CD4-positive, alpha-beta T cell (primary cell): ENCODE results near the gene RARA. TPM values are rescaled to one million over a fixed set of nuclear protein-coding genes. Genes with fewer than 3 reads are reported as not detected.
A peak's percentile ranks its signal among the peaks of the same experiment; 100 is the strongest.

Source experiments
- ATAC-seq: fragments of 200-7000 bp; cut with Tn5 transposase; one replicate; pipeline ENCODE4 v1.10.0; 2022; ENCODE audit warnings: mild to moderate bottlenecking; ENCODE audit not compliant: poor library complexity
- CTCF ChIA-PET: fragments of 350-600 bp; sonication (Branson Sonifier 250); formaldehyde crosslinking; loops from one replicate; lab custom pipeline; 2021; ENCODE audit warnings: antibody characterized with exemption, inconsistent platforms; lab: Charles Lee
- POLR2A ChIA-PET: fragments of 350-600 bp; sonication (Branson Sonifier 250); formaldehyde crosslinking; loops from one replicate; lab custom pipeline; 2021; ENCODE audit warnings: antibody characterized with exemption, inconsistent platforms; lab: Charles Lee
- DNase-seq, 14 experiments: peaks; one replicate each; pipeline ENCODE4 v3.0.0-alpha.2; 2013 to 2020; ENCODE audit warnings: mixed read lengths in 2 of 14
- H3K27ac ChIP-seq, 2 donors: one replicate each; pipeline versions ENCODE4 v1.5.1 to v1.7.0; 2013; ENCODE audit warnings: low read length in 2 of 2, low read depth in 1 of 2, mild to moderate bottlenecking in 1 of 2
- H3K27me3 ChIP-seq, 2 experiments: 1 replicate in 1 of 2; 2 replicates in 1 of 2; pipeline versions ENCODE4 v1.6.1 to v1.7.0; 2013; ENCODE audit warnings: low read length in 2 of 2, control low read depth in 1 of 2, mild to moderate bottlenecking in 1 of 2, moderate library complexity in 1 of 2; ENCODE audit not compliant: insufficient read depth in 2 of 2, control insufficient read depth in 1 of 2
- H3K36me3 ChIP-seq: one replicate; pipeline ENCODE4 v1.6.1; 2013; ENCODE audit warnings: low read length, control low read depth; ENCODE audit not compliant: insufficient read depth
- H3K4me1 ChIP-seq: one replicate; pipeline ENCODE4 v1.6.1; 2013; ENCODE audit warnings: low read length, control low read depth; ENCODE audit not compliant: insufficient read depth
- H3K4me3 ChIP-seq: one replicate; pipeline ENCODE4 v1.5.1; 2013; ENCODE audit warnings: mild to moderate bottlenecking, low read length, moderate library complexity
- H3K9me3 ChIP-seq, 2 experiments: 1 replicate in 1 of 2; 2 replicates in 1 of 2; pipeline versions ENCODE4 v1.6.1 to v1.7.0; 2013; ENCODE audit warnings: low read length in 2 of 2, mild to moderate bottlenecking in 2 of 2, control low read depth in 1 of 2, moderate library complexity in 1 of 2; ENCODE audit not compliant: control insufficient read depth in 1 of 2, insufficient read depth in 1 of 2
- H3K27ac Mint-ChIP-seq: one replicate; pipeline ENCODE4 v1.8.0; 2020; ENCODE audit warnings: mixed read lengths
- H3K27me3 Mint-ChIP-seq: one replicate; pipeline ENCODE4 v1.8.0; 2021; ENCODE audit warnings: mixed read lengths
- H3K36me3 Mint-ChIP-seq: one replicate; pipeline ENCODE4 v1.8.0; 2021; ENCODE audit warnings: low read depth, mixed read lengths
- H3K4me1 Mint-ChIP-seq: one replicate; pipeline ENCODE4 v1.8.0; 2021; ENCODE audit warnings: low read depth, mixed read lengths
- H3K4me3 Mint-ChIP-seq: one replicate; pipeline ENCODE4 v1.8.0; 2020; ENCODE audit warnings: mild to moderate bottlenecking, mixed read lengths
- H3K9me3 Mint-ChIP-seq: one replicate; pipeline ENCODE4 v1.8.0; 2020; ENCODE audit warnings: mixed read lengths
- CTCF ChIP-seq: fragments of 200-600 bp; IDR thresholded peaks from one replicate; pipeline ENCODE4 v1.8.0; 2022; ENCODE audit warnings: antibody characterized with exemption, mild to moderate bottlenecking
- intact Hi-C, 2 experiments: fragments of 100-400 bp; cut with DNase I in 1 of 2; cut with micrococcal nuclease in 1 of 2; formaldehyde crosslinking; loops; one replicate each; pipeline versions ENCODE4 v1.15.1 to v1.9.0; 2023 to 2025; cut with DNase I, micrococcal nuclease
- total RNA-seq, 174 experiments: library from RNA in 2 of 174; stranded (reverse) in 2 of 174; gene quantifications; one replicate each; pipeline ENCODE4 v1.2.3 and lab custom pipeline; 2021 to 2026

Gene RARA
- total RNA-seq, 2 experiments from 2014 or later: 114 to 115 TPM

DNA sequence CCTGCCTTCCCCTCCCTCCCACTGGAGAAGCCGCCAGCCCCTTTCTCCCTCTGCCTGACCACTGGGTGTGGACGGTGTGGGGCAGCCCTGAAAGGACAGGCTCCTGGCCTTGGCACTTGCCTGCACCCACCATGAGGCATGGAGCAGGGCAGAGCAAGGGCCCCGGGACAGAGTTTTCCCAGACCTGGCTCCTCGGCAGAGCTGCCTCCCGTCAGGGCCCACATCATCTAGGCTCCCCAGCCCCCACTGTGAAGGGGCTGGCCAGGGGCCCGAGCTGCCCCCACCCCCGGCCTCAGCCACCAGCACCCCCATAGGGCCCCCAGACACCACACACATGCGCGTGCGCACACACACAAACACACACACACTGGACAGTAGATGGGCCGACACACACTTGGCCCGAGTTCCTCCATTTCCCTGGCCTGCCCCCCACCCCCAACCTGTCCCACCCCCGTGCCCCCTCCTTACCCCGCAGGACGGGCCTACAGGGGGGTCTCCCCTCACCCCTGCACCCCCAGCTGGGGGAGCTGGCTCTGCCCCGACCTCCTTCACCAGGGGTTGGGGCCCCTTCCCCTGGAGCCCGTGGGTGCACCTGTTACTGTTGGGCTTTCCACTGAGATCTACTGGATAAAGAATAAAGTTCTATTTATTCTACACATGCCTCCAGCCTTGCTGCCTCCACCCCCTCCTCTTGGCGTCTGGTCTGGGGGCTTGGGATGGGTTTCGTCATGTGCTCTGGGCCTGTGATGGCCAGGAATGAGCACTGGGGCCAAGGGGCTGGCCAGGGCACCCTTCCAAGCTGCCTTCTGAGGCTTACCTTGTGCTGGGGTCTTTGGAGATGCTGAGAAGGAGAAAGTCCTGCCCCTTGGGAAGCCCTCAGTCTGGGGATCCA lies 48.3 kb downstream of the RARA start:
- H3K36me3 Mint-ChIP-seq: peaks cover 41% of the 10 kb centered on the region
- ATAC-seq (no peak), DNase-seq (peak in 1 of 14 experiments; percentile 53)
- no peaks in the 10 kb centered on the region for H3K9me3 Mint-ChIP-seq
- Histone ChIP-seq H3K36me3 (peaks cover 38% of the 10 kb centered on the region), H3K4me3 (no peak overlapping the region), H3K4me1 (peaks cover 16% of the 10 kb centered on the region), H3K9me3 (no peaks in the 10 kb centered on the region), H3K27ac (no peak overlapping the region), H3K27me3 (peaks cover 0 to 5% of the 10 kb centered on the region in 2 experiments)
- H3K4me1 Mint-ChIP-seq: peaks cover 17% of the 10 kb centered on the region
- intact Hi-C loops: loop anchor here (1.0 to 5.0 kb wide), 6 partner anchors 155 to 1305 kb away; no protein-coding TSS in a partner anchor
- TF ChIP-seq CTCF: no peak
- H3K4me3 Mint-ChIP-seq: no peak overlapping the region
- ChIA-PET POLR2A (interaction anchor here (0.6 to 1.4 kb wide), 5 partner anchors 16 to 197 kb away, joined by 3 to 7 read pairs (median 4); no protein-coding TSS in a partner anchor), CTCF (interaction anchor here (0.9 to 6.3 kb wide), 9 partner anchors 34 to 203 kb away, joined by 3 to 62 read pairs (median 4); no protein-coding TSS in a partner anchor)
- peaks cover 13% of the 10 kb centered on the region for H3K27me3 Mint-ChIP-seq
- H3K27ac Mint-ChIP-seq: no peak overlapping the region

GRCh38 chr17:40358323-40359038 lies 49.5 kb downstream of the RARA start:
- ATAC-seq: peak; percentile 66
- Histone ChIP-seq H3K4me3 (no peak overlapping the region), H3K36me3 (peaks cover 30% of the 10 kb centered on the region), H3K4me1 (peaks cover 22% of the 10 kb centered on the region), H3K27me3 (peaks cover 0 to 7% of the 10 kb centered on the region in 2 experiments), H3K9me3 (no peaks in the 10 kb centered on the region), H3K27ac (no peak overlapping the region)
- ChIA-PET POLR2A (interaction anchor here (0.7 to 1.4 kb wide), 6 partner anchors 17 to 195 kb away, joined by 3 to 8 read pairs (median 4); no protein-coding TSS in a partner anchor), CTCF (interaction anchor here (0.7 to 6.3 kb wide), 13 partner anchors 36 to 257 kb away, joined by 3 to 33 read pairs (median 3); no protein-coding TSS in a partner anchor)
- Mint-ChIP-seq H3K36me3 (peaks cover 29% of the 10 kb centered on the region), H3K27ac (peak overlapping the region; percentile 9), H3K27me3 (peaks cover 17% of the 10 kb centered on the region), H3K9me3 (no peaks in the 10 kb centered on the region), H3K4me1 (peaks cover 15% of the 10 kb centered on the region), H3K4me3 (peak overlapping the region; percentile 52)
- TF ChIP-seq CTCF: peak; percentile 99
- intact Hi-C loops: loop anchor here (1.0 to 5.0 kb wide), 10 partner anchors 58 to 1309 kb away; partner anchors contain the start of genes IGFBP4 (in 1 of the 2) and TOP2A (in 1 of the 2)
- peak; percentile 80 to 94 (median 90) for DNase-seq

DNA sequence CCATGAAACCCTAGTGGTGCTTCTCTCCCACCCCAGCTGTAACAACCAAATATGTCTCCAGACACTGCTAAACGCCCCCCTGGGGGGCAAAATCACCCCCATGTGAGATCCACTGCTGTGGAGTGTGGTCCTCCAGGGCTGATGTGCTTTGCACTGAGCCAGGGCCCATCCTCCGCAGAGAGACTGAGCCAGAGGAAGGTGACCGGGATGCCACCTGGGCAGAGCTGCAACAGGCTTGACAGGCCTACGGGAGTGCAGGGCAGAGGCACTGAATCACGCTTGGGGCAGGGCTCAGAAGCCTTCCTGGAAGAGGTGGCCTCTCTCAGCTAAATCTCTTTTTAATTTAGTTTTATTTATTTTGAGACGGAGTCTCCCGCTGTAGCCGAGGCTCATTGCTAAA lies 51.1 kb downstream of the RARA start:
- Mint-ChIP-seq H3K27ac (no peak overlapping the region), H3K27me3 (peaks cover 17% of the 10 kb centered on the region), H3K9me3 (no peaks in the 10 kb centered on the region), H3K4me3 (no peak overlapping the region), H3K4me1 (peaks cover 16% of the 10 kb centered on the region), H3K36me3 (peaks cover 14% of the 10 kb centered on the region)
- ATAC-seq (no peak), DNase-seq (peak in 1 of 14 experiments; percentile 22)
- Histone ChIP-seq H3K27me3 (peaks cover 0 to 13% of the 10 kb centered on the region in 2 experiments), H3K27ac (no peak overlapping the region), H3K9me3 (peaks cover 0 to 5% of the 10 kb centered on the region in 2 experiments), H3K4me3 (no peak overlapping the region), H3K36me3 (peaks cover 15% of the 10 kb centered on the region), H3K4me1 (peaks cover 21% of the 10 kb centered on the region)
- no peak for TF ChIP-seq CTCF
- ChIA-PET CTCF (interaction anchor here (1.0 to 6.3 kb wide), 2 partner anchors 172 to 1303 kb away, joined by 3 to 33 read pairs; no protein-coding TSS in a partner anchor), POLR2A (interaction anchor here (1.5 kb wide), 1 partner anchor 189 kb away, joined by 3 read pairs; no protein-coding TSS in a partner anchor)
- intact Hi-C loops: loop anchor here (5.0 to 10.0 kb wide), 3 partner anchors 42 to 117 kb away; partner anchors contain the start of gene TOP2A (in 1 of the 2)
